RPMI7951 (cell line): ENCODE measurements around the gene RUFY2. TPM values are rescaled to one million over a fixed set of nuclear protein-coding genes. Genes with fewer than 3 reads are reported as not detected.

Experiments
- DNase-seq: peaks from one replicate; pipeline ENCODE4 v3.0.0-alpha.2; 2012; ENCODE audit warnings: low read depth
- total RNA-seq: library from RNA; depleted of rRNA; stranded (reverse); fragments of >200 nt; shearing (Covaris generic); gene quantifications from 2 replicates; pipeline ENCODE4 v1.2.3, GENCODE V29; 2014

Gene RUFY2
- total RNA-seq, 1 experiment from 2014 or later: 18.5 TPM

GRCh38 chr10:68364101-68364886 lies 42.8 kb downstream of the RUFY2 start:
- DNase-seq: no peak

DNA sequence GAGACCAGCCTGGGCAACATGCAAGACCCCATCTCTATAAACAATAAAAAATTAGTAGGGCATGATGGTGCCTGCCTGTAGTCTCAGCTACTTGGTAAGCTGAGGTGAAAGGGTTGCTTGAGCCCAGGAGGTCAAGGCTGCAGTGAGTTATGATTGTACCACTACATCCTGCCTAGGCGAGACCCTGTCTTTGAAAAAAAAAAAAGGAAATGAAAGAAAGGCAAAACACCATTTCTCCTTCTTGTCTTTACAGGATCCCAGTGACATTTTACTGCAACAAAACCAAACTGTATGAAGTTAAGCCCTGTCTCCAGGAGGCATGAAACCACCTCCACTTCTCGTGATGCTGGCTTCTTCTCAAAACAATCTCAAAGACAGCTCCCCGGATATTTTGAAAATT lies 44.5 kb downstream of the RUFY2 start:
- no peak for DNase-seq

GRCh38 chr10:68359189-68359588 lies 47.9 kb downstream of the RUFY2 start:
- DNase-seq: no peak

GRCh38 chr10:68353537-68353936 lies 53.5 kb downstream of the RUFY2 start:
- DNase-seq: no peak

DNA sequence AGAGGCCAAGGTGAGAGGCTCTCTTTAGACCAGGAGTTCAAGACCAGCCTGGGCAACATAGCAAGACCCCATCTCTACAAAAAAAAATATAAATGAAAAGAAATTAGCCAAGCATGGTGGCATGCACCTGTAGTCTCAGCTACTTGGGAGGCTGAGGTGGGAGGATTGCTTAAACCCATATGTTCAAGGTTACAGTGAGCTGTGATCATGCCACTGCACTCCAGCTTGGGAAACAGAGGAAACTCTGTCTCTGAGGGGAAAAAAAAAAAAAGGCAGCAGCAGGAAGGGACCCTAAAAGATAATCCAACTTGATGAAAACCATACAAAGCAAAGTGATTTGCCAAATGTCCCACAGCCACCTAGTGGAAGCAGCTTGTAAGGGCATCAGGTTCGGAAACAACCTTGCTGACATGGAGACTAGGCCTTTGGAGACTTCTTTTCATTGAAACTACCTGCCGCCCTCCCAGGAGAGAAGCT lies 58.8 kb downstream of the RUFY2 start:
- DNase-seq: peak; percentile 50

DNA sequence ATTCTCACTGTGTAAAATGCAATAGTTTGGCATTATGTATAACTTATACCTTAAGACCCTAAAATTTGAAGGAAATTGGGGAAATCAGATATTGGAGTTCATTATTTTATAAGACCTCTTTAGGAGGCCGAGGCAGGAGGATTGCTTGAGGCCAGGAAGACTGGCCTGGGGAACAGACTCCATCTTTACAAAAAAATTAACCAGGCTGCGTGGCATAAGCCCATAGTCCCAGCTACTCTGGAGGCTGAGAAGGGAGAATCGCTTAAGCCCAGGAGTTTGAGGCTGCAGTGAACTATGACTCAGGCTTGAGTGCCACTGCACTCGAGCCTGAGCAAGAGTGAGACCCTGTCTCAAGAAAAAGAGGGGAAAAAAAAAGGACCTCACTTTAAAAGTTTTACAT lies 60.3 kb downstream of the RUFY2 start:
- no peak for DNase-seq

DNA sequence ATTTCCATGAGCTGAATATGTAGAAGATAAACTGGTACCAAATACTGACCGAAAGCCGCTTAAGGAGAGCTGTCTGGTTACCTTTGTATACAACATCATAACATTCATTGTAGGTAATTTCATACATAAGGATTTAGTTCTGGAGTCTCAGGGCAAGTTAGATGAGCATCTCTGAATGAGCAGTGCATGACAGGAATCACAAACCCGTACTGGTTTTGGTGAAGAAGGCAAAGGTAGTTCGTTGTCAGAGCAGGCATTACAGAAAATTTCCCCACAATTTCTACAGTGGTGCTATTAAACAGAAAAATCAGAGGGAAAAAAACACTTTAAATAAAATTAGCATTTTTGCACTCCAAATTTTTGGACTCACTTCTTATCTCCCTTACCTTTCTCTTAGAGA lies 61.5 kb downstream of the RUFY2 start:
- no peak for DNase-seq

- DNase-seq: no peak
Observed at GRCh38 chr10:68342909-68343516, 64.1 kb downstream of the RUFY2 start.

GRCh38 chr10:68340358-68341080 lies 66.6 kb downstream of the RUFY2 start:
- no peak for DNase-seq

DNA sequence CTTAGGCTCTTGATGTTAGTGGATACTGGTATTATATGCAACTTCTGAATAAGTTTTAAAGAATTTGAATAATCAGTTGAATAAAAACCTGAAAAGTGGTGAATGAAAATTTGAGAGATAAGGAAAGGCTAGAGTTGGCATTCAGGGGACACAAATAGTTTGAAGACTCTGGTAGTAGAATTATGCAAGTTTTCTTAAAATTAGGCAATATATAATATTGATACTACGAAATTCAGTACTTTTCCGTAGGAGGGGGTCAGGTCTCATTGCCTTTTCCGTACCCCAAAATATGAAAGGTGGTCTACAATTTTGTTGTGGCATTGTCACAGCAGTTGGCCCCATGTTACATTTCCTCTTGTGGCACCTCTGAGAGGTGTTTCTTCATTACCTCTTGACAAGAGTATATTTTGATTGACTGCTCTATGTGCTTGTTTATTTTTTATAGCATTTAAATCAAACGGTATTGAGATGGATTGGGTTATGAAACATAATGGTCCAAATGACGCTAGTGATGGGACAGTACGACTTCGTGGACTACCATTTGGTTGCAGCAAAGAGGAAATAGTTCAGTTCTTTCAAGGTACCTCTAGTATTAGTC lies 70.2 kb downstream of the RUFY2 start:
- no peak for DNase-seq

DNA sequence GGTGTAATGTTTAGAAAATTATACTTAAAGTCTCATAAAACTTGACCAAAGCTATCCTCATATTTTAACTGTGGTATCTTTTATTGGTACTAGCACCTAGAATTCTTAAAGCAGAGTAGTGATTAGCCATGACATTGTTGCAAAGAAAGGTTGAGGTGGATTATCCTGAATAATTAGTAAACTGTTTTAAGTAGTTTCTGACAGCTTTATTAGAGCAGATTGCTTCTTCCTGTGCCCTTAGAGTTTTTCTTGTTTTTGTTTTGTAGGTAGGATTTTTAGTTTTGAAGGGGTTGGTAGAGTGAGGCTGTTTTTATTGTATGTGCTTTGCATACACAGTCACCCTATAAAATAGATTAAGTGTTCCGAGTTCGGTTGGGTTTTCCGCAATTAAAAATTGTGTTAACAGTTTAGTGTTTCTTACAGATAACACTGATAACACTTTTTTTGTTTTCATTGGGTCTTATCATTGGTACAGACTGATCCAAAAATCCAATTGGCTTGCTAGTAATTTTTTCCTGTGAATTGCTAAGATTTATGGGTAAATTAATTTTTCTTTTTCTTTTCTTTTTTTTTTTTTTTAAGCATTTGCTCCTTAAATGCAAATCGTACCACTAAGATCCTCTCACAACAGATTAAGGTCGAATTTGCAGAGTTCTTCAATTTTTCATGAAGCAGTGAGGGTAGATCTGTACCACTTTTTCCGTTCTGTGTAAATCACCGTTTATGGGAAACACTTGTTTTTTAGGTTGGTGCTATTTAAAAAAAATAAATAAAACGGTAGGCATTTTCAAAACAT lies 72.2 kb downstream of the RUFY2 start:
- no peak for DNase-seq

DNA sequence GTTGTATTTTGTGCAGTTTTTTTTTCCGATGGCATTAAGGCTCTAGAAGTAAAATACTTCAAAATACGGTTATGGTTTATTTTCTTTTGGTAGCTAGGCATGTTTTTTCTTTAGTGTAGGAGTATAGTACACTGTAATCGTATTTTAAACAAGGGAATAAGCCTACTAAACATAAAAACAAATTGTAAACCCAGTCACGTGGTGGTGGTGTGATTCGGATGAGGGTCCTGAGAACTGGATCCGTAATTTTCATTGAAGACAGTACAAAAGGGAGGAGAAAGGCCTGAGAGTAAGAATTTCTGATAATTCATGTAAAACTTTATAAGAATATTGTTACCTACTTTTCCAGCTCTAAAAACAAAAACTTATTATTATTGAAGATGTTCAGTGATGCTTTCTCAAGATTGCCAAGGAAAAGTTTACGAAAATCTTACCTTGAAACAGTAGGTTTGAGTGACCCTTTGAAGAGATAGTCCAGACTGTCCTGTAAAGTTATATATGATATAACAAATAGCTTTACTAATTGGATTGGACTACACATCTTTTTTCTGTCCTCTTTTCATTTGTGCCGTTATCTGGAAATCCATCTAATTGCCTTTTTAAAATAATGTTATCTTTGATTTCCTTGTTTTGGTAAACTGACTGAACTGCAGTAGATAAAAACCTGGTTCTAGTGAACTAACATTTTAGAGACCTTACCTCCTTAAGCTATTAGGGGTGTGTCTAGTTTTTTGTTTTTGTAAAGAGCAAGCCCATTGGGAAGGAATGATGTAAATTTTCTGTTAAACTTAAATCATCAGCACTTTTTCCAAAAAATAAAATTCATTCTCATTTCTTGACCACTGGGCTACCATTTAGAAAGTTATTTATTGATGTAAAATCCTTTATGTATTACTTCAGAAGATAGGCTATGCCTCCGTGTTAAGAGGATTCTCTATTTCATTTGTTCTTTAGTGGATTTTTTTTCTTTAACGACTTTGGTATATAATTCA lies 73.3 kb downstream of the RUFY2 start:
- no peak for DNase-seq

- no peak for DNase-seq
Observed at GRCh38 chr10:68333058-68333395, 74.0 kb downstream of the RUFY2 start.

DNA sequence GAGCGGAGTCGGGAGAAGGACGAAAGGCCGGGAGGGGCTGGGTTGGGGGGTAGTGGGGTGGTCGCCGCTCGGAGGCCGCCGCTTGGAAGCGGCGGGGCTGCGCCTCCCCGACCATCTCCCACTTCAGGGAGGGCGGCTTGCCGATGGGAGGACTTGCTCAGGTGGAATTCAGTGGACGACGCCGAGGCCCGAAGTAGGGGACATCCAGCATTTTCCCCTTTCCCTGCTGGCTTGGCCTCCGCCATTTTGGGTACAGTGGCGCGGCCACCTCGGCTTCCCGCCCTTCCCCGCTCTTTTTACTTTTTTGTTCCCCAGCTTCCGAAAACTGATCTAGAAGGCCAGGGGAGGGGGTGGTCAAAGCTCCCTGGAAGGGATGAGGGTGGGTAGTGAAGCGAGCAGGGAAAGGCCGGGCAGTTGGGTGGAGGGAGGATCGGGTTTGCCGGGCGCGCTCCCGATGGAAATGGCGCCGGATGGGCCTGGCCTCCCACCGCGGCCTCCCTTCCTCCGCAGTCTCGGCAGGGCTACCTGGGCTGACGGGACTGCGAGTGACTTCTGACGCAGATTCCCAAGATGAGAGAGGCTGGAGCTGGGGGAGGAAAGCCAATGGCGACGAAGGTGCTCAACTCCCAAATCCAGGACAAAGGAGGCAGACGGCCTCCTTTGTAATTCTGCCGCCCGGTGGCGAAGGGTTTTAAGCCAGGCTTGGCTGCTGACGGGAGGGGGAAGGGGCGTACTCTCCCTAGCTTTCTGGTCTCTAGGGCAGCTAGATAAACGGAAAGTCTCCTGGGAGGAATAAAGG lies 74.6 kb downstream of the RUFY2 start, which contains the start of gene PBLD:
TSS of gene PBLD (minus strand) at position 670 of the 799 bp plus-strand sequence. CDS start 26,084 bp downstream, outside the sequence.
- DNase-seq: peak; percentile 72

- peak; percentile 93 for DNase-seq
Observed at GRCh38 chr10:68331455-68332258, 75.4 kb downstream of the RUFY2 start, which contains the start of gene HNRNPH3. Gene HNRNPH3 (plus strand): TSS chr10:68332064. CDS start chr10:68337222, 5,158 bp downstream.

DNA sequence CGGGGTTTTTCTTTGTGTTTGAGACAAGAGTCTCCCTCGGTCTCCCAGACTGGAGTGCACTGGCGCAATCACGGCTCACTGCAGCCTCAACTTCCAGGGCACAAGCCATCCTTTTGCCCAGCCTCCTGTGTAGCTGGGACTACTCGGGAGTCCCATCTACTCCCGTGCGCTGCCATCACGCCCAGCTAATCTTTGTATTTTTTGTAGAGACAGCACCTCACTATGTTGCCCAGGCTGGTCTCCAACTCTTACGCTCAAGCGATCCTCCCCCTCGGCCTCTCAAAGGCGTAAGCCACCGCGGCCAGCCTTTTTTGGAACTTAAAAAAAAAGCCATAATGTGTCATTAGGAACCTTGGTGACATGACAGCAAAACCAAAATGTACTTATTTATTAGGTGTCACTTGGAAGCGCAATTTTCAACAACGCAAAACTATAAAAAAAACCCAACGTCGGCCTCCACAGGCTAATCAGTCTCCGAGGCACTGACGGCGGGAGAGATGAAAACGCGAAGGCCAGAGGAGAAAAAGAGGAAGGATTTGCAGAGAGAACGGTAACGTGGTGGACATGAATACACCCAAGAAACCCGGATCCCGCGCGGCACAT lies 76.1 kb downstream of the RUFY2 start:
- peak; percentile 33 for DNase-seq

- no peak for DNase-seq
Observed at GRCh38 chr10:68329506-68329861, 77.6 kb downstream of the RUFY2 start.
